Activated CD8-positive, alpha-beta memory T cell treated with anti-CD3 and anti-CD28 coated beads, Interleukin-2, amount 50 U/mL, for 1 hour (primary cell): ENCODE results near the gene KIRREL2.

Source experiments
- DNase-seq: peaks from one replicate; pipeline ENCODE4 v3.0.0-alpha.2; 2020; ENCODE audit errors: extremely low read depth

Gene KIRREL2

GRCh38 chr19:35844482-35845214 lies 12.1 kb upstream of the KIRREL2 start:
- DNase-seq = no peak

- DNase-seq = no peak
These were observed 11.3 kb upstream of the KIRREL2 start for GRCh38 chr19:35845215-35846037.

GRCh38 chr19:35846038-35846668 lies 10.6 kb upstream of the KIRREL2 start:
- no peak for DNase-seq

GRCh38 chr19:35847911-35848310 lies 8.8 kb upstream of the KIRREL2 start:
- DNase-seq = no peak

- no peak for DNase-seq
These were observed 8.2 kb upstream of the KIRREL2 start for GRCh38 chr19:35848486-35848885.

GRCh38 chr19:35848919-35849505 lies 7.7 kb upstream of the KIRREL2 start:
- DNase-seq = no peak

GRCh38 chr19:35851213-35852028 lies 5.3 kb upstream of the KIRREL2 start:
- no peak for DNase-seq

- no peak for DNase-seq
These were observed 4.5 kb upstream of the KIRREL2 start, which contains the start of gene NPHS1 for GRCh38 chr19:35852029-35852780. Gene NPHS1, minus strand, starts transcription at chr19:35852504. Its CDS starts 667 bp downstream, at chr19:35851837.

- no peak for DNase-seq
These were observed 3.5 kb upstream of the KIRREL2 start for GRCh38 chr19:35853038-35853756.

- no peak for DNase-seq
These were observed 1.6 kb downstream of the KIRREL2 start for GRCh38 chr19:35858311-35858710.

GRCh38 chr19:35859414-35859813 lies 2.7 kb downstream of the KIRREL2 start:
- DNase-seq = no peak

- no peak for DNase-seq
These were observed 3.7 kb downstream of the KIRREL2 start for GRCh38 chr19:35860436-35860817.

GRCh38 chr19:35860818-35861639 lies 4.3 kb downstream of the KIRREL2 start:
- DNase-seq = no peak

- no peak for DNase-seq
These were observed 5.0 kb downstream of the KIRREL2 start for GRCh38 chr19:35861640-35862160.

- DNase-seq = no peak
These were observed 5.8 kb downstream of the KIRREL2 start for GRCh38 chr19:35862528-35862927.

GRCh38 chr19:35863018-35863417 lies 6.3 kb downstream of the KIRREL2 start:
- no peak for DNase-seq

GRCh38 chr19:35868172-35868822 lies 11.6 kb downstream of the KIRREL2 start, which contains the start of gene APLP1:
Gene APLP1, plus strand, starts transcription at chr19:35868574. Its CDS starts 63 bp downstream, at chr19:35868637.
- DNase-seq = no peak

- DNase-seq = no peak
These were observed 12.2 kb downstream of the KIRREL2 start for GRCh38 chr19:35868823-35869326.
